HepG2 (cell line): ENCODE measurements around the gene WNK4. TPM values are rescaled to one million over a fixed set of nuclear protein-coding genes. Genes with fewer than 3 reads are reported as not detected.
A peak's percentile ranks its signal among the peaks of the same experiment; 100 is the strongest.

ENCODE experiments used
- ARID4A ChIP-seq: sonication (generic); formaldehyde crosslinking; IDR thresholded peaks from 2 replicates; pipeline ENCODE4 v1.5.0; 2020; ENCODE audit warnings: mild to moderate bottlenecking, missing genetic modification reagents, borderline replicate concordance
- ATF2 ChIP-seq: sonication (generic); formaldehyde crosslinking; IDR thresholded peaks from 2 replicates; pipeline ENCODE4 v1.4.0; 2020; ENCODE audit warnings: missing genetic modification reagents
- CHD2 ChIP-seq: IDR thresholded peaks from 2 replicates; pipeline ENCODE4 v1.6.1; 2011; ENCODE audit warnings: low read depth, low read length, improper control_type of control experiment
- HMGA1 ChIP-seq: sonication (generic); formaldehyde crosslinking; conservative IDR thresholded peaks from 2 replicates; pipeline ENCODE4 v1.4.0; 2020; ENCODE audit warnings: missing genetic modification reagents
- HNF4A ChIP-seq: sonication (generic); formaldehyde crosslinking; IDR thresholded peaks from 2 replicates; pipeline ENCODE4 v1.4.0; 2020; ENCODE audit warnings: missing genetic modification reagents
- MEIS1 ChIP-seq: sonication (generic); formaldehyde crosslinking; IDR thresholded peaks from 2 replicates; pipeline ENCODE4 v1.9.0; 2021; ENCODE audit warnings: mild to moderate bottlenecking, missing genetic modification reagents, moderate library complexity, borderline replicate concordance
- NCOA5 ChIP-seq: sonication (generic); formaldehyde crosslinking; IDR thresholded peaks from 2 replicates; pipeline ENCODE4 v1.4.0; 2020; ENCODE audit warnings: missing genetic modification reagents
- PAXIP1 ChIP-seq: sonication (generic); formaldehyde crosslinking; conservative IDR thresholded peaks from 2 replicates; pipeline ENCODE4 v1.4.0; 2020; ENCODE audit warnings: mild to moderate bottlenecking, missing genetic modification reagents, moderate library complexity
- PHF21A ChIP-seq: sonication (generic); formaldehyde crosslinking; IDR thresholded peaks from 2 replicates; pipeline ENCODE4 v1.5.0; 2020; ENCODE audit warnings: mild to moderate bottlenecking, missing genetic modification reagents
- ZEB1 ChIP-seq: IDR thresholded peaks from 2 replicates; pipeline ENCODE4 v1.6.1; 2012; ENCODE audit warnings: mild to moderate bottlenecking, low read depth, inconsistent platforms; ENCODE audit not compliant: insufficient replicate concordance
- ZNF263 ChIP-seq: sonication (generic); formaldehyde crosslinking; IDR thresholded peaks from 2 replicates; pipeline ENCODE4 v1.4.0; 2020; ENCODE audit warnings: missing genetic modification reagents
- ZNF572 ChIP-seq: sonication (generic); formaldehyde crosslinking; IDR thresholded peaks from 2 replicates; pipeline ENCODE4 v1.5.1; 2020; ENCODE audit warnings: mild to moderate bottlenecking, missing genetic modification reagents
- polyA plus RNA-seq, 8 experiments: library from polyadenylated mRNA; depleted of rRNA in 3 of 8; stranded (reverse) in 7 of 8; unstranded in 1 of 8; fragments of >200 nt; fragmentation: Illumina TruSeq in 4 of 8; extraction: Trizol in 4 of 8; gene quantifications; 2 replicates each; pipeline versions ENCODE4 v1.2.1 to v1.2.3, GENCODE V29; 2011 to 2016; ENCODE audit warnings: low read depth in 4 of 8, missing spikeins in 1 of 8, mixed read lengths in 1 of 8; ENCODE audit not compliant: insufficient read depth in 1 of 8
- total RNA-seq, 5 experiments: library from RNA; depleted of rRNA; stranded (reverse); fragments of >200 nt; fragmentation: Illumina TruSeq; extraction: Trizol; gene quantifications; 2 replicates each; pipeline ENCODE4 v1.2.3, GENCODE V29; 2016; ENCODE audit warnings: low read depth in 1 of 5

WNK4 gene
- total and polyA plus RNA-seq, 2 of the 13 experiments (the other 11 are each of a cell fraction or from before 2014, with no cell fraction given): 2.7 to 13.7 TPM

GRCh38 chr17:42748908-42749798 lies 31.3 kb upstream of the WNK4 start (continued):
- TF ChIP-seq ARID4A (CRISPR knock-in tag) (peak; percentile 49; the same call in 1 of the 2 replicates), MEIS1 (CRISPR knock-in tag) (no peak), NCOA5 (no peak), PHF21A (peak; percentile 43; the same call in 1 of the 2 replicates), PAXIP1 (peak; percentile 21; the same call in 1 of the 2 replicates), ATF2 (CRISPR knock-in tag) (no peak), ZNF572 (CRISPR knock-in tag) (no peak), HMGA1 (CRISPR knock-in tag) (no peak), ZNF263 (CRISPR knock-in tag) (peak; percentile 36), HNF4A (CRISPR knock-in tag) (0 out of 2 replicates have a peak, but pooled peaks have one; percentile 8), CHD2 (no peak), ZEB1 (no peak)
